ENCODE measurements around the gene AKT3. TPM values are rescaled to one million over a fixed set of nuclear protein-coding genes. Genes with fewer than 3 reads are reported as not detected.

Gene AKT3
- total RNA-seq, 1 donor from 2014 or later, result 107 TPM

DNA sequence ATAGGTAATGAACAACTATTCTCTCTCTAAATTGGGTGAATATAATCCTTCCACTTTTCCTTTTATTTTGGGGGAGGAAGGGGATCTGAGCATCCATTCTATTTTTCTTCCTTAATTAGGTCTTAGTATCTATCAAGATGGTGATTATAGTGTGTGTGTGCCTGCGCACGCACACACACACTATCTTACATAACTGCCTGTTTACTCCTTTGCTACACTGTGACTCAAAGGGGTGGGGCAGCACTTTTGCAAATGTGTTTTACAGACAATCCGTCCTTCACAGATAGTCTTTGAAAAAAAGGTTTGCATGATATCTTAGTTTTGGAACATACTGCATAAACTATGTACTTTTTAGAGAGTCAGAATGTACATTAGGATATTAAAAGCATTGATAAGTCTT is 402.7 kb downstream of the AKT3 start:
- DNase-seq (ENCODE audit: extremely low spot score, unreplicated experiment), result no peak
- Mint-ChIP-seq H3K27ac (ENCODE audit: unreplicated experiment) (no peak overlapping the region), H3K36me3 (ENCODE audit: unreplicated experiment) (peaks cover 12% of the 10 kb centered on the region), H3K27me3 (ENCODE audit: unreplicated experiment) (no peaks in the 10 kb centered on the region), H3K9me3 (ENCODE audit: unreplicated experiment) (no peaks in the 10 kb centered on the region), H3K4me1 (ENCODE audit: unreplicated experiment) (no peaks in the 10 kb centered on the region), H3K4me3 (ENCODE audit: unreplicated experiment) (no peak overlapping the region)
- TF ChIP-seq, protein P1, sequence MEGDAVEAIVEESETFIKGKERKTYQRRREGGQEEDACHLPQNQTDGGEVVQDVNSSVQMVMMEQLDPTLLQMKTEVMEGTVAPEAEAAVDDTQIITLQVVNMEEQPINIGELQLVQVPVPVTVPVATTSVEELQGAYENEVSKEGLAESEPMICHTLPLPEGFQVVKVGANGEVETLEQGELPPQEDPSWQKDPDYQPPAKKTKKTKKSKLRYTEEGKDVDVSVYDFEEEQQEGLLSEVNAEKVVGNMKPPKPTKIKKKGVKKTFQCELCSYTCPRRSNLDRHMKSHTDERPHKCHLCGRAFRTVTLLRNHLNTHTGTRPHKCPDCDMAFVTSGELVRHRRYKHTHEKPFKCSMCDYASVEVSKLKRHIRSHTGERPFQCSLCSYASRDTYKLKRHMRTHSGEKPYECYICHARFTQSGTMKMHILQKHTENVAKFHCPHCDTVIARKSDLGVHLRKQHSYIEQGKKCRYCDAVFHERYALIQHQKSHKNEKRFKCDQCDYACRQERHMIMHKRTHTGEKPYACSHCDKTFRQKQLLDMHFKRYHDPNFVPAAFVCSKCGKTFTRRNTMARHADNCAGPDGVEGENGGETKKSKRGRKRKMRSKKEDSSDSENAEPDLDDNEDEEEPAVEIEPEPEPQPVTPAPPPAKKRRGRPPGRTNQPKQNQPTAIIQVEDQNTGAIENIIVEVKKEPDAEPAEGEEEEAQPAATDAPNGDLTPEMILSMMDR (IDR thresholded peaks at IDR 0.05), result no peak

DNA sequence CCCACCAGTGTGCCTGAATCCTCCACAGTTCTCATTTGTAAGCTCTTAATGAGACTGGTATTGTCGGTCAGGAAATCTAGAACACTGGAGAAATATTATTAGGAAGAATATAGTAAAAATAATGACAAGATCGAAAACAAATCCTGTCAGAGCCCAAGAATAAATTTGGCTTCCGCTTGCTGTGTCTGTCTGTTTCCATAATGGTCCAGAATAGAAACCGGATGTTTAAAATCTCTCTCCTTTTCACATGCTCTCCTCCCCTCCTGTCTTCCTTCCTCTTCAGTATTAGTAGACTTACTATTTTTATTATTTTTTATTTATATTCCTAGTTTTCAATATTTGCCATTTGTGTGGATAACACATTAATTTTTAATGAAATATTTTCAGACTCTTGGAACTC is 406.5 kb downstream of the AKT3 start:
- Mint-ChIP-seq H3K27me3 (ENCODE audit: unreplicated experiment) (no peaks in the 10 kb centered on the region), H3K9me3 (ENCODE audit: unreplicated experiment) (no peaks in the 10 kb centered on the region), H3K27ac (ENCODE audit: unreplicated experiment) (no peak overlapping the region), H3K36me3 (ENCODE audit: unreplicated experiment) (no peaks in the 10 kb centered on the region), H3K4me3 (ENCODE audit: unreplicated experiment) (no peak overlapping the region), H3K4me1 (ENCODE audit: unreplicated experiment) (no peaks in the 10 kb centered on the region)
- no peak for DNase-seq (ENCODE audit: extremely low spot score, unreplicated experiment)
- TF ChIP-seq, protein P1 (IDR thresholded peaks at IDR 0.05), result no peak

DNA sequence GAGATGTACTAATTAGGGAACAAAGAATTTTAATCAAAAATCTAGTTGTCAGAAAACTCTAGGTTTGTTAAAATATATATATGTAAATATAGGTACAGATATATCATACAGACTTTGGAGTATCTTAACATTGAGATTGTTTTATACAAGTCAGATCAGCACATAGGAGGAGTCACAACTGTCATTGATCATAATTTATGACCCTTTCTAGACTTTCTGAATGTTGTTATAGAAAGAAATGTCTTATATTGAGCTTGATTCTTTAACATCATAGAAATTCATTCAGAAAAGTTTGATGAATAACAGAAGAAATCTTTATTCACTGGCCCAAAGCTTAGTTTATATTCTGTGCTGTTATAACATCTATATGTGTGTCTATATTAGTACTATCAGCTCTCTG is 408.4 kb downstream of the AKT3 start:
- DNase-seq (ENCODE audit: extremely low spot score, unreplicated experiment), result no peak
- H3K36me3 Mint-ChIP-seq (ENCODE audit: unreplicated experiment), result peaks cover 7% of the 10 kb centered on the region
- no peak overlapping the region for H3K27ac Mint-ChIP-seq (ENCODE audit: unreplicated experiment)
- no peaks in the 10 kb centered on the region for H3K27me3 Mint-ChIP-seq (ENCODE audit: unreplicated experiment)
- TF ChIP-seq, protein P1 (IDR thresholded peaks at IDR 0.05), result no peak
- no peaks in the 10 kb centered on the region for H3K4me1 Mint-ChIP-seq (ENCODE audit: unreplicated experiment)
- no peak overlapping the region for H3K4me3 Mint-ChIP-seq (ENCODE audit: unreplicated experiment)
- no peaks in the 10 kb centered on the region for H3K9me3 Mint-ChIP-seq (ENCODE audit: unreplicated experiment)

DNA sequence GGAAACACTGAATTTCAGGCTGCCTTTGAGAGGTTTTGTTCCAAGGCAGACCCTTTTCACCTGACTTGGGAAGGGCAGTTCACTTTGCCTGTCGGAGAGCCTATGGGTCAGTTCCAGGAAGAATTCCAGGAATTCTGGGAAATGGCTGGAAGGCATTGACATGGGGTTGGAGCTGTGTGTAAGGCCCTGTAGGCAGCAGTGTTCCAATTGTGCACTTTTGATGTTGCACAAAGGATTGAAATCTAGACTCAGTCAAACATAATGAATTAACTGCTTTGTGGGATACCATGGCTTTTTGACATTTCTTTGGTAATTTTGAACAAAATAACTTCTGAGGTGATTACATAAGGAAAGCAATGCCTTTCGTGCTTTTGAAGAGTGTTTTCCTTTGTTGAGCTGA is 409.6 kb downstream of the AKT3 start:
- peaks cover 10% of the 10 kb centered on the region for H3K36me3 Mint-ChIP-seq (ENCODE audit: unreplicated experiment)
- no peaks in the 10 kb centered on the region for H3K27me3 Mint-ChIP-seq (ENCODE audit: unreplicated experiment)
- no peaks in the 10 kb centered on the region for H3K4me1 Mint-ChIP-seq (ENCODE audit: unreplicated experiment)
- H3K4me3 Mint-ChIP-seq (ENCODE audit: unreplicated experiment), result no peak overlapping the region
- no peak overlapping the region for H3K27ac Mint-ChIP-seq (ENCODE audit: unreplicated experiment)
- TF ChIP-seq, protein P1 (IDR thresholded peaks at IDR 0.05), result no peak
- no peaks in the 10 kb centered on the region for H3K9me3 Mint-ChIP-seq (ENCODE audit: unreplicated experiment)
- no peak for DNase-seq (ENCODE audit: extremely low spot score, unreplicated experiment)

DNA sequence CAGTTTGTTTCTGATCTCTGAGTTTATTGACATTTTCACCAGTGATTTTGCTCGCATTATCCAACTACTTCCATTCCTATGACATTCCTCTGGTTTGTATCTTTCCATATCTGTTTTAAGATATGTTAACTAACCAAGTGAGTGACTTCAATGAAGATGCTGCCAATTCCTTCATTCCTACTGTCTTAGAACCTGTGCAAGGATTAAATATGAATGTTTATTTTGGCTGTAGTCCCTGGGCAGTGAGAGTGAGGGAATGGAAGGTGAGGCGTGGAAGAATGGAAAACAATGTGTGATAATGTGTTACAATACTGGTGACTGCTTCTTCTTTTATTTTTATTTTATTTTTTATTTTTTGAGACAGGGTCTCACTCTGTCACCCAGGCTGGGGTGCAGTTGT is 411.2 kb downstream of the AKT3 start:
- no peak for DNase-seq (ENCODE audit: extremely low spot score, unreplicated experiment)
- no peaks in the 10 kb centered on the region for H3K27me3 Mint-ChIP-seq (ENCODE audit: unreplicated experiment)

More for the DNA sequence above, 411.2 kb downstream of the AKT3 start:
- H3K4me1 Mint-ChIP-seq (ENCODE audit: unreplicated experiment), result no peaks in the 10 kb centered on the region
- TF ChIP-seq, protein P1 (IDR thresholded peaks at IDR 0.05), result no peak
- H3K9me3 Mint-ChIP-seq (ENCODE audit: unreplicated experiment), result no peaks in the 10 kb centered on the region
- H3K4me3 Mint-ChIP-seq (ENCODE audit: unreplicated experiment), result no peak overlapping the region
- no peak overlapping the region for H3K27ac Mint-ChIP-seq (ENCODE audit: unreplicated experiment)
- H3K36me3 Mint-ChIP-seq (ENCODE audit: unreplicated experiment), result peaks cover 10% of the 10 kb centered on the region

Other genes starting within 250 kb of the AKT3 start
- gene ZBTB18, start 201.0 kb upstream of the AKT3 start, total RNA-seq, result 23.0 and 24.2 TPM in 2 replicates